Glutamatergic neuron (in vitro differentiated cells): ENCODE data around the gene CEP20. TPM values are rescaled to one million over a fixed set of nuclear protein-coding genes. Genes with fewer than 3 reads are reported as not detected.

Experiments
- DNase-seq: peaks from one replicate; pipeline ENCODE4 v3.0.0; 2022
- H3K27ac Mint-ChIP-seq: one replicate; pipeline ENCODE4 v1.8.0; 2020; ENCODE audit warnings: mild to moderate bottlenecking, mixed read lengths, inconsistent platforms; ENCODE audit not compliant: unreplicated experiment
- H3K27me3 Mint-ChIP-seq: one replicate; pipeline ENCODE4 v1.8.0; 2020; ENCODE audit warnings: mild to moderate bottlenecking, moderate library complexity, mixed read lengths, inconsistent platforms; ENCODE audit not compliant: unreplicated experiment
- H3K36me3 Mint-ChIP-seq: one replicate; pipeline ENCODE4 v1.8.0; 2020; ENCODE audit warnings: mild to moderate bottlenecking, mixed read lengths, inconsistent platforms; ENCODE audit not compliant: unreplicated experiment
- H3K4me1 Mint-ChIP-seq: one replicate; pipeline ENCODE4 v1.8.0; 2020; ENCODE audit warnings: mild to moderate bottlenecking, low read depth, mixed read lengths, inconsistent platforms; ENCODE audit not compliant: unreplicated experiment
- H3K4me3 Mint-ChIP-seq: one replicate; pipeline ENCODE4 v1.8.0; 2020; ENCODE audit warnings: mild to moderate bottlenecking, mixed read lengths, inconsistent platforms; ENCODE audit not compliant: unreplicated experiment
- H3K9me3 Mint-ChIP-seq: one replicate; pipeline ENCODE4 v1.8.0; 2020; ENCODE audit warnings: mild to moderate bottlenecking, moderate library complexity, mixed read lengths, inconsistent platforms; ENCODE audit not compliant: unreplicated experiment
- total RNA-seq: library from RNA; stranded (reverse); fragmentation: NEBNext Ultra II Directional; extraction: Animal tissue kit (Norgen Biotek cat#: 25700); gene quantifications from one replicate; pipeline ENCODE4 v1.2.1, GENCODE V29; 2021; ENCODE audit not compliant: unreplicated experiment
- TF ChIP-seq, protein P1 (sequence below): fragments of 200-600 bp; sonication (generic); IDR thresholded peaks from one replicate; pipeline ENCODE4 v1.5.0; 2021; ENCODE audit not compliant: partially characterized antibody, unreplicated experiment

CEP20 gene
- total RNA-seq, 1 donor from 2014 or later = 20.3 TPM

DNA sequence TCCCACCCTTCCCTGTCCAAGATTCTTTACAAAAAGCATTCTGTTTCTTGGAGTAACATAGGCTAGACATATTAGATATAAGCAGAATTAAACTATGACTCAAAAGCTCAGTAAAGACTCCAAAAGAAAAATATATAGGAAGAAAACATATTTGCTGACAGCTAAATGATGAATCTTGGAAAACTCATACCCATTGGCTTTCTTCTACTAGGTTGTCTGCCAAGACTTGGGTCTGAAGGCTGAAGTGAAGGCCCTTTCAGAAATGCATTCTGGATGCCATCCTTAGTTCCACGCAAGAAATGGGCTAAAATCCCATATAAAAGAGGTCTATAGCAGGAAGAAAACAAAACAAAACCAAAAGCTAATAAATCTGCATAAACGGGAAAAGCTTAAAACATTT is 15.1 kb downstream of the CEP20 start:
- Mint-ChIP-seq H3K4me1 (no peaks in the 10 kb centered on the region), H3K27ac (no peak overlapping the region), H3K27me3 (no peaks in the 10 kb centered on the region), H3K36me3 (no peaks in the 10 kb centered on the region), H3K9me3 (no peaks in the 10 kb centered on the region), H3K4me3 (no peak overlapping the region)
- TF ChIP-seq, protein P1, sequence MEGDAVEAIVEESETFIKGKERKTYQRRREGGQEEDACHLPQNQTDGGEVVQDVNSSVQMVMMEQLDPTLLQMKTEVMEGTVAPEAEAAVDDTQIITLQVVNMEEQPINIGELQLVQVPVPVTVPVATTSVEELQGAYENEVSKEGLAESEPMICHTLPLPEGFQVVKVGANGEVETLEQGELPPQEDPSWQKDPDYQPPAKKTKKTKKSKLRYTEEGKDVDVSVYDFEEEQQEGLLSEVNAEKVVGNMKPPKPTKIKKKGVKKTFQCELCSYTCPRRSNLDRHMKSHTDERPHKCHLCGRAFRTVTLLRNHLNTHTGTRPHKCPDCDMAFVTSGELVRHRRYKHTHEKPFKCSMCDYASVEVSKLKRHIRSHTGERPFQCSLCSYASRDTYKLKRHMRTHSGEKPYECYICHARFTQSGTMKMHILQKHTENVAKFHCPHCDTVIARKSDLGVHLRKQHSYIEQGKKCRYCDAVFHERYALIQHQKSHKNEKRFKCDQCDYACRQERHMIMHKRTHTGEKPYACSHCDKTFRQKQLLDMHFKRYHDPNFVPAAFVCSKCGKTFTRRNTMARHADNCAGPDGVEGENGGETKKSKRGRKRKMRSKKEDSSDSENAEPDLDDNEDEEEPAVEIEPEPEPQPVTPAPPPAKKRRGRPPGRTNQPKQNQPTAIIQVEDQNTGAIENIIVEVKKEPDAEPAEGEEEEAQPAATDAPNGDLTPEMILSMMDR = no peak
- DNase-seq = no peak

DNA sequence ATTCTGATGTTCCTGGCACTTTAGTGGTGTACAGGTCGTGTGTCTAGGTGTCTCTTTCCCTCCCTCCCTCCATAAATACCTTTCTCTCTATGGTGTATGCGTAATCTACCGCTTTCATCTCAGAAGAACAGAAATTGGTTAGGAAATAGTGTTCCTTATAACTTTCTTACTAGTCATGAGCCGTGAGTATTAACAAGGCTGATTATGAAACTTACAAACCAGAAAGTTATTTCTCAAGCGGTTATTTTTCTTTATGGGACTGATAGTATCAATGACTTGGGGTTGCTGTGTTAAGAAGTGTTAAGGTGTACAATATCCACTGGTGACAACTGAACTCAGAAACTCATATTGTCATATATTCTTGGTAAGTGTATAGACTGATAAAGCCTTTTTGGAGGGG is 18.4 kb downstream of the CEP20 start:
- no peaks in the 10 kb centered on the region for H3K4me1 Mint-ChIP-seq
- no peaks in the 10 kb centered on the region for H3K27me3 Mint-ChIP-seq
- no peak overlapping the region for H3K4me3 Mint-ChIP-seq
- DNase-seq = no peak
- H3K27ac Mint-ChIP-seq = no peak overlapping the region
- H3K36me3 Mint-ChIP-seq = no peaks in the 10 kb centered on the region
- TF ChIP-seq, protein P1 = no peak
- H3K9me3 Mint-ChIP-seq = no peaks in the 10 kb centered on the region

DNA sequence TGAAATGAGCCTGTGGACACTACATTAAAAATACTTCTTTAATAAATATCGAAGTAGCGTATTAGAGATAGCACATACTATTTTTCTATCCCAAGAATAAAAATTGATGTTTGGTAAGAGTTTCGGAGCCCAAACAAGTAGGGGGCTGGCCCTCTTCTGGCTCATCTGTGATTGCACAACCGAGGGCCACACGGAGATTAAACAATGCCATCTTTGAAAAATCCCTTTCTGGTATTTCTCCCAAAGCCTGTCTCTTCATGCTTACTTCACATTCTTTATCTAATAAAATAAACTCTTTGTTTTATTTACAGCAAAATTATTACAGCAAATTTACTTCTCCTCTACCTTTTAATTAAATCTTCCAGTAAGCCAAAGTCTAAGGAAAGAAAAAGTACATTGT is 22.0 kb downstream of the CEP20 start:
- H3K9me3 Mint-ChIP-seq = no peaks in the 10 kb centered on the region
- H3K4me3 Mint-ChIP-seq = no peak overlapping the region
- no peak for DNase-seq
- no peaks in the 10 kb centered on the region for H3K36me3 Mint-ChIP-seq
- no peaks in the 10 kb centered on the region for H3K4me1 Mint-ChIP-seq
- TF ChIP-seq, protein P1 = no peak
- no peak overlapping the region for H3K27ac Mint-ChIP-seq
- peaks cover 2% of the 10 kb centered on the region for H3K27me3 Mint-ChIP-seq

DNA sequence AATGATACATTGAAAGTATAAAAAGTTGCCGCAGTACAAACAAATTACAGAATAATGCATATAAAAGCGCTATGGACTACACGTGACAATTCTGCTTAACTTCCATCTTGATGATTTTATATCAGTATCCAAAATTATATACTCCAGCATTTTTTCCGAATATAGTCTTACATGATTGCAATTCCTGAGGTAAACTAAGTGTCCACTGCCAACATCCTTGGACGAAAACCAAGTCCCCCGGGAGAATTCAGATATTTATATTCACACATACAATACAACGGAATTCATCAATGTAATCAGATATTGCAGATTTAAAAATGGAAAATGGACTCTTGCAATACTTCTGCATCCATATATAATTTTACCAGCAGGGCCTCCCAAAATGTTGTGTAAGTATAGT is 22.7 kb downstream of the CEP20 start:
- no peak for DNase-seq
- Mint-ChIP-seq H3K36me3 (no peaks in the 10 kb centered on the region), H3K27ac (no peak overlapping the region), H3K27me3 (peaks cover 2% of the 10 kb centered on the region), H3K9me3 (no peaks in the 10 kb centered on the region), H3K4me1 (no peaks in the 10 kb centered on the region), H3K4me3 (no peak overlapping the region)
- TF ChIP-seq, protein P1 = no peak

DNA sequence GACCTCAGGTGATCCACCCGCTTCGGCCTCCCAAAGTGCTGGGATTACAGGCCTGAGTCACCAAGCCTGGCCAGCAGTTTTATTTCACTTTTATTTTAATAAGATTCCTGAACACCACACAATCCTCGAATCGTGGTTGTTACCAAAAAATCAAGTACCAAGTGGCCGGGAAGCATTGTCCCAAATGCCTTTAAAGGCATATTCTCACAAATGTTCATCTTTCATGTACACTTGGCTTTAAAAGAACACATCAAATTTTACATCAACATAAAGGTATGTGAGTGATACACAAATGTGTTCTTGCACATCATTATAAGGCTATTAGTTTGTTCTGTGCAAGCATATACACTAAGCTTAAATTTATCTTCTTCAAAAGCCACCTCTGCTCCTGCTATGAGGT is 23.5 kb downstream of the CEP20 start:
- no peak overlapping the region for H3K4me3 Mint-ChIP-seq
- H3K36me3 Mint-ChIP-seq = no peaks in the 10 kb centered on the region
- TF ChIP-seq, protein P1 = no peak
- no peaks in the 10 kb centered on the region for H3K4me1 Mint-ChIP-seq
- H3K9me3 Mint-ChIP-seq = no peaks in the 10 kb centered on the region
- H3K27ac Mint-ChIP-seq = no peak overlapping the region
- H3K27me3 Mint-ChIP-seq = peaks cover 2% of the 10 kb centered on the region
- no peak for DNase-seq
